Left renal cortex interstitium (tissue), 4 donors: ENCODE data around the gene HSF2BP. TPM values are rescaled to one million over a fixed set of nuclear protein-coding genes. Genes with fewer than 3 reads are reported as not detected.
"Not testable (repeated sequence)": the region's sequence is repeated elsewhere in the genome, so short reads cannot be mapped to it uniquely, and the experiment has no call there.

Experiments
- DNase-seq, 4 donors: peaks; one replicate each; pipeline ENCODE4 v3.0.0-alpha.2; 2013; ENCODE audit warnings: low read depth in 4 of 4, low spot score in 2 of 4, missing footprints in 1 of 4
- polyA plus RNA-seq, 4 donors: library from polyadenylated mRNA; unstranded; fragments of 120-200 nt; gene quantifications; one replicate each; pipeline ENCODE4 v1.2.1, GENCODE V29; 2013; ENCODE audit not compliant: insufficient read length in 4 of 4

Gene HSF2BP
- polyA plus RNA-seq, 4 donors: 1.7 to 2.0 (median 2.0) TPM

DNA sequence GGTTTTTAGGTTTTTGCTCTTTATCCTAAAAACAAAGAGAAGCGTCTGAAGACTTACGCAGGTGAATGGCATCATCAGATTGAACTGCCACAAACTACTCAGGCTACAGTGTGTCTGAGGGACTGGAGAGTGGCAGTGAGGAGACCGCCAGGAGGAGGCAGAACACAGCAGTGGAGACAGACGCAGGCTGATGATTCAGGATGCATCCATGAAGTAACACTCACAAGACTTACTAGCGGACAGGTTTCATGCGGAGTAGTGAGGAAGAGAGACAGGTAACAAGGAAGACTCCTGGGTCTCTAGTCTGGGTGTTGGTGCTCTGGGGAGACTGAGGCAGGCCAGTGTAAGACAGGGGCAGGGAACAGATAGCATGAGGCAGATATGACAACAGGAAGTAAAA, 5.7 kb downstream of the HSF2BP start:
- no peak for DNase-seq

- DNase-seq: no peak
Measured at GRCh38 chr21:43652616-43653015, 6.7 kb downstream of the HSF2BP start.

DNA sequence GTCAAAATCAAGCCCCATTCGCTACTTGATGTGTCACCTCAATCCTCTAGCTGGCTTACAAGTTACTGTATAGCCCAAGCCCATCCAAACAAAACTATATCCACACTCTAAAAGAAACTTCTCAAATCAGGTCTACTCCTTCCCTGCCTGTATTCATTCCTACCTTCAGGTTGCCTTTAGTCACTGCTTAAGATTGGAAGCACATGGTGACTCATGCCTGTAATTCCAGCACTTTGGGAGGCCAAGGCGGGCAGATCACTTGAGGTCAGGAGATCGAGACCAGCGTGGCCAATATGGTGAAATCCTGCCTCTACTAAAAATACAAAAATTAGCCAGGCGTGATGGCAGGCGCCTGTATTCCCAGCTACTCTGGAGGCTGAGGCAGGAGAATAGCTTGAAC, 7.4 kb downstream of the HSF2BP start:
- not testable (repeated sequence) for DNase-seq

DNA sequence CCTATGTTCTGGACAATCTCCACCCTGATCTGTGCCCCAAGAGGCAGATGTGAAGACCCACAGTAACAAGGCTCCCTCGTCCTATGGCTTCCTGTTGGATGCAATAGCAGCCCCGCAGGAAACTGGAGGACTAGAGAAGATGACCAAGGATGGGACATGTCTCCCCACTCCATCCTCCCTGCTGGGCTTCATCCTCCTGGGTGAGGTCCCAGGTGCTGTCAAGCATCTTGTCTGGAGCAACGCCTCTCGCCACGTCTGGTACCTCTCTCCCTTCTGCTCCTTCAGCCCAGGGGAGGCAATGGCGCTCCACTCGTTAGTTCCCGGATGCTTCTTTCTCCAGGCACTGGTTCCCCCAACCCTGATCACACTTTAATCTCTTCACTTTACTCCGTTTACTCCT, 11.1 kb downstream of the HSF2BP start:
- no peak for DNase-seq

DNA sequence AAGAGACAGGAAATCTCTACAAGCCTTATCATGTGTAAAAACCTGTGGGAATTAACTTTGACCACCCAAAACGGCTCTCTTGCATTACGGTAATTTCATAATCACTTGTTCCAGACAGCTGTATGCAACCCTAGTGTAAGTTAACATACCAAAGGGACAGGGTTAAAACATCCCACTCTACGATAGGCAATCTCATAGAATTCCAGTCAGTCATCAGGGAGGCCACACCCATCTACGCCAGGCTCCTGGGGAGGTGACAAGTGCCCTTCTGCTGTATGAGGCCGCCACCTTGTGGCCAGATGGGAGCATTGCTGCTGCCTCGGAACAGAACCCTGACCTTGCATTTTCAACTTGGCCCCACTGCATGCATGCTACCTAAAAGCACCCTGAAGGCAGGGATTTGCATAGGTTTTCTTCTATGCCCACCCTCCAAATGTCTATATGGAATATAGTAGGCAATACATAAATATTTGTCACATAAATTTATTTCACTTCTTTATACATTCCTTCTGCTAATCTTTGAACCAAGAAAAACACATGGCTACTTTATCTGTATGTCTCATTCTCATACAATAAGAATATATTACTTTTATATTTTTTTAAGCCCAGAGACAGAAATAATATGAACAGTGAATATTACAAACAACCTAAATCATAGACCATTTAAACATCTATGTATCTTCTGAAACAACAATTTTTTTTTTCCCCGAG, 12.6 kb downstream of the HSF2BP start:
- peak; percentile 58 to 75 (median 70) for DNase-seq

DNA sequence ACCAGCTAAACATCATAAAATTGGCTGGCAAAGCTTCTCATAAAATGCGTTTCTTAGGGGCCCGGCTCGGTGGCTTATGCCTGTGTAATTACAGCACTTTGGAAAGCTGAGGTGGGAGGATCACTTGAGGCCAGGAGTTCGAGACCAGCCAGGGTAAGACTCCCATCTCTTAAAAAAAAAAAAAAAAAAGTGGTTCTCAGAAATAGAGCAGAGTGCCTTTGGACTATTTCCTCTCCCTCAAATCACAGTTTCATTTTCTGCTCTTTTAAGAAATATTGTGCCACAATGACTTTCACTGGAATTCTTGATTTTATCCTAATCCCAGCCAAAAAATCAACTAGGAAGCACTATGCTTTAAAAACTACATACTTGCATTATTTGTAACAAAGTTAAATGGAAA, 13.3 kb downstream of the HSF2BP start:
- DNase-seq: no peak

DNA sequence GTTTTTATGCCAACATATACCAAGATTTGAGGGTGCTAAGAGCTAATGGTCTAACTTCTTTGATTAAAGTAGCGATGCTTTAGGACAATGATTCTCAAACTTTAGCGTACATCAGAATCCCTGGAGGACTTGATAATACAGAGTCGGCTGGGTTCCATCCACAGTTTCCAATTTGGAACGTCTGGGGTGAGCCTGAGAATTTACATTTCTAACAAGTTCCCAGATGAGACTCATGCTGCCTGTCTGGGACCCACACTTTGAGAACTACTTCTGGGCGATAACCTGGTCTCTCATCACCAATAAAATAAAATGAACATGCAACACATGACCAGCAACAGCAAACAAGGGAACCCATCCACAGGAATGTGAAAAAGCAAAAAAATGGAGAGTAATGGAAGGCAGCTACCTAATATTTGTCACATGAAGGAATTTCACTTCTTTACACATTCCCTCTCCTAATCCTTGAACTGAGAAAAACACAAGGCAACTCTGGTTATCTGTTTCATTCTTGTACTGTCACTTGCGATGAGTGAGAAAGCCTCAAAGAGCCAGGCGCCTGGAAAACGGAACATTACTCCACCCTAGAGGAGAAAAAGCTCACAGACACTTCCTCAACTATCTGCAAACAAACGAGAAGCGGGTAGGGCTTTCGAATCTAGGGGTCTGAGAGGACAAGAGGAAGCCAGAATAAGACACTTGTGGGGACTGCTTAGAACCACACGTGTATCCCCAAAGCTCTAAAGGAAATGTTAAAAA, 14.0 kb downstream of the HSF2BP start:
- DNase-seq: peak in 2 of 4 donors; percentile 48 to 61

DNA sequence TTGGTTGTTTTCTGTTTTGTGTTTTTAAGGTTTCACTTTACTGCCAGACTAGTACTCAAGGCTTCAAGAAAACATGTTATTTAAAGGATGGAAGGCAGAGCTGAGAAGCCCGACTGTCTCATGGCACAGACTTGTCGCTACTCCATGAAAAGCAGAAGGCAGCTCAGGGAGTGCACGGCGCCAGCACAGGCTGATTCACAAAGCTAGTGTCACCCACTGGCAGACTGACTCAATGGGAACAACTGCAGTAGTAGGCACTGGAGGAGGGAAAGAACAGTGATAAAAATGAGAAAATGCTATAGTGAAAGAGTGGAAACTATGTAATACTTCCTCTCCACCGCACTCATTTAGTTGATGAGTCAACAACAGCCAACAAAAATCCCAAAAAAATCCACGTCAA, 14.7 kb downstream of the HSF2BP start:
- DNase-seq: no peak

GRCh38 chr21:43644071-43644470, 15.2 kb downstream of the HSF2BP start:
- no peak for DNase-seq

- DNase-seq: peak in 1 of 4 donors; percentile 16
Measured at GRCh38 chr21:43643193-43643592, 16.1 kb downstream of the HSF2BP start.

- DNase-seq: no peak
Measured at GRCh38 chr21:43640400-43640799, 18.9 kb downstream of the HSF2BP start.

- no peak for DNase-seq
Measured at GRCh38 chr21:43639470-43640353, 19.6 kb downstream of the HSF2BP start.

GRCh38 chr21:43637530-43638158, 21.6 kb downstream of the HSF2BP start:
- DNase-seq: no peak

- no peak for DNase-seq
Measured at GRCh38 chr21:43635436-43635835, 23.9 kb downstream of the HSF2BP start.

DNA sequence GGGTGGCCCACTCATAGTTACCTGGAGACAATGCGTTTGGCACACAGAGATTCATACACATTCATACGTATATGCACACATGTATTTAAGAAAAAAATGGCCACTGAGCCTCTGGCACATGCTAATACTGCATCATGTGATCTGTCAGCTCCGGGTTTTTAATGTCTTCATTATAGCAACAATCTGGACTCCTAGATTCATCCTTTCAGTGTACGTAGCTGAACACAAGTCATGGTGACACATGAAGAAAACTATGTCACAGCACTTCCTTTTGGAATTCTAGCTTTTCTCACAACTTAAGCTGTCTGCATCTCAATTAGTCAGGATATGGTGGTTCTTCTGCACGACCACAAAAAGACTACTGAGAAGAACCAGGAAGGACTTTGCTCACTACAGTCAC, 24.7 kb downstream of the HSF2BP start:
- DNase-seq: no peak

- no peak for DNase-seq
Measured at GRCh38 chr21:43632373-43632905, 26.8 kb downstream of the HSF2BP start.

DNA sequence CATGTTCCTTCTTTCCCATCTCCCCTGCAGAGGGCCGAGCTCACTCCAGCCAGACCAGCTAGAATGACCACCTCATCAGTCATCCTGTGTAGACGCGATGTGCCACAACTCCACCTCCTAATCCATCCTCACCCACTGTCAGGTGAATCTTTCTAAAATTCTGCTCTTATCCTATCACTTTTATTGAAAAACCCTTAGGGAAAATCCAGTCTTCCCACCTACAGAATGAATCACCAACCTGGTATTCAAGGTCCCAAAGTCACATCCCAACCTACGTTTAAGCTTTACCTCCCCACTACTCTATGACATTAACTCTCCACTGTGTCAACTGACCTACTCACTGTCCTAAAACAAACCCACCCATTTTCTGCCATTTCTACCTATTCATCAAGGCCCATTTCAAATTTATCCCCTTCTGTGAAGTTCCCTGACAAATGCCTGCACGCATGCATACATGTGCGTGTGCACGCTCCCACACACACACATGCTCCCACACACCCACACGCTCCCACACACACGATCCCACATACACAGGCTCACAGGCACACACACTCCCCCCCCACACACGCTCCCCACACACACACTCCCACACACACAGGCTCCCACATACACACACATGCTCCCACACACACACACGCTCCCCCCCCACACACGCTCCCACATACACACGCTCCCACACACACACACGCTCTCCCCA, 27.7 kb downstream of the HSF2BP start:
- DNase-seq: no peak

GRCh38 chr21:43627527-43627926, 31.8 kb downstream of the HSF2BP start:
- DNase-seq: no peak

DNA sequence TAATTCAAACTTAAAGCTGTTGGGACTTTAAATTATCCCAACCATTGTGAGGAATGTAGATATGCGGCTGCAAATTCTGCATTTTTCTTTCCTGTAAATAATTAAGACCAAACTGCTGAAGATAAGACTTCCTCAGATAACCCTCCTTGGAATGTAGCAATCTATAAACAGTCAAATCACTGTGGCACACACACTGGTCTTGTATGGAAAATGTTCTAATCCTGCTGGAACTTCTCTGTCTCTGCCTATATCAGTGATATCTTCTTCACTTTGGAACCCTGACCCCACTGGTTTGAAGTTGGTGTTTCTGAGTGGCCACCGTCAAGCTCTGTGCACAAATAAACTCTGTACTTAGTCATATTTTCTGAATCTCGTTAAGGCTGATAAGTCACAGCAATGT, 32.9 kb downstream of the HSF2BP start:
- no peak for DNase-seq

DNA sequence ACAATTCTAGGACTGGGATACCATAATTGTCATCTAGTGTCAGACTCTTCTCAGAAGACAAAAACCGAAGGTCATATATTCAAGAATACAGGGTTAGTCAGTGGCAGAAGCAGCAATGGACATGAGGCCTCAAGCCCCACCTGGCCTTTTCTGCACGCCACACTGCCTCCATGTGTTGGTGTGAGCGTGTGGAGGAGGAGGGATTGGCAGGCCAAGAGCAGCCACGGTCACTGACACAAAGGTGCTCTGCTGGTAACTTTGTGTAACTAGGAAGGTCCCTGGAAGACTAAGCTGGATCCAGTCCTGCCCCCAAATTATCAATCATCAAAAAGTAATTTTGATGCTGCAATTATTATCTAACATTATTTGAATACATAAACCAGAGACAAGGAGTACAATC, 34.9 kb downstream of the HSF2BP start:
- DNase-seq: no peak
